GOT3 (cell line): ENCODE measurements around the gene ZBTB47.

Experiments
- DNase-seq: peaks from one replicate; lab custom pipeline; 2025; ENCODE audit warnings: mixed read lengths; lab: John Stamatoyannopoulos, UW

ZBTB47 gene

DNA sequence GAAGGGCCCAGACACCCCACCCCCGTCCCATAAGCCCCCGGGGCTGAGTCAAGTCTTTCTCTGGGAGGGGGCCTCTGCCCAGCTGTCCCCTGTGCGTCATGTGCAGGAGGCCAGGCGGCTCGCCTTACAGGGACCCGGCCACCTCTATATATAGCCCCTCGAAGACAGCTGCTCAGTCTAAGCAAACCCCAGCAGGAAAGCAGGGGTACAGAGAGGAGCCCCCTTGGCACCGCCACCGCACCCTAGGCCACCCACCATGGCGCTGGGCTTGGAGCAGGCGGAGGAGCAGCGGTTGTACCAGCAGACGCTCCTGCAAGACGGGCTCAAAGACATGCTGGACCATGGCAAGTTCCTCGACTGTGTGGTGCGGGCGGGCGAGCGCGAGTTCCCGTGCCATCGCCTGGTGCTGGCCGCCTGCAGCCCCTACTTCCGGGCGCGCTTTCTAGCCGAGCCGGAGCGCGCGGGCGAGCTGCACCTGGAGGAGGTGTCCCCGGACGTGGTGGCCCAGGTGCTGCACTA, 31.9 kb downstream of the ZBTB47 start, which contains the start of gene KLHL40:
Gene KLHL40, plus strand, starts transcription at position 175 of the 519 bp plus-strand sequence. Its CDS starts 82 bp downstream, at position 257.
- DNase-seq, result no peak

- no peak for DNase-seq
Measured at GRCh38 chr3:42685891-42686820, 32.7 kb downstream of the ZBTB47 start.

GRCh38 chr3:42686832-42687650, 33.5 kb downstream of the ZBTB47 start:
- DNase-seq, result no peak

- no peak for DNase-seq
Measured at GRCh38 chr3:42688016-42688415, 34.5 kb downstream of the ZBTB47 start.

DNA sequence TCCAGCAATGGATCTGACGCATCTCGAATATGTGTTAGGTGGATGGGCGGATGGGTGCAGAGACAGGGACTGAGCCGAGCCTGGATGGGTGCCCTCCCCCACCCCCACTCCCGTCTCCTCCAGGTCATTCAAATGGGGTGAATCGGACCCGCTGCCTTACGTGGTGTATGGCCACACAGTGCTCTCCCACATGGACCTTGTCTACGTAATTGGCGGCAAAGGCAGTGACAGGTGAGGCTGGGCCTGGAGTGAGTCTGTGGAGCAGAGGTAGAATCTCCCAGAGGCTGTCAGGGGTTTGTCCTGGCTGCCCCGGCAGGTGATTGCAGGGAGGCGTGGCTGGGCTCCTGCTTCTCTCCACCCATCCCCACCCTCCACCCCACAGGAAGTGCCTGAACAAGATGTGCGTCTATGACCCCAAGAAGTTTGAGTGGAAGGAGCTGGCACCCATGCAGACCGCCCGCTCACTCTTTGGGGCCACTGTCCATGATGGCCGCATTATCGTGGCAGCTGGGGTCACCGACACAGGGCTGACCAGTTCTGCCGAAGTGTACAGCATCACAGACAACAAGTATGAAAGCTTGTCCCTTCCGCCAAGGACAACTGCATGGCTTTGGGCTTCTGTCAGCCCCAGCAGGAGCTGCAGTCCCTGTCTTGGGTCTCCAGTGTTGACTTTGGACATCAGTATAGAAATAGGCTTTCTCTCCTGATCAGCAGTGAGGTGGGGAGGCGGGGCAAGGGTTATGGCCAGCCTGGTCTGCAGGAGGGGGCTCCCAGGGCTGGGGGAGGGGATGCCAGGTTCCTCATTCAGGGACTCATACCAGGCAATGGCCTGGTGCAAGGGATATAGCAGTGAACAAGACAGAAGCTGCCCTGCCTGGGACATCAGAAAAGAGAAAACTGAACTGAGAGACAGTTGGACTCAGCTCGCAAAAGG, 35.3 kb downstream of the ZBTB47 start:
- DNase-seq, result no peak

- DNase-seq, result no peak
Measured at GRCh38 chr3:42689421-42690014, 36.0 kb downstream of the ZBTB47 start.

DNA sequence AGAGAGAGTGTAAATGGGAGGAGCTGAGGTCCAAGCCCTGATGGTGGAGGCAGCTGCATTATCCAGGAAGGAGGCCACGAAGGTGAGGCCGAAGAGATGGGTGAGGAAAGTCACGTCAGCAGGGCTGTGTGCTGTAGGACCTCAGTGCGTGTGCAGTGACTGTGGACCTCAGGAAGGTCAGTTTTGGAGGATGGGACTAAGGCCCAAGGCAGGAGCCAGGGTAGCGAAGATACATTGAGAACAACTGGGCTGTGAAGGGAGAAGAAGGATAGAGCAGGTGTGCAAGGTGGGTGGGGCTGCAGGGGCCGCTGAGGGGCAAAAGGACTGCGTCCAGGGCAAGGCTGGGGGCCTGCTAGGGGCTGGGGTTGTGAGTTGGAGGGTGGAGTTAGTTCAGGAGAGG, 36.7 kb downstream of the ZBTB47 start:
- no peak for DNase-seq

DNA sequence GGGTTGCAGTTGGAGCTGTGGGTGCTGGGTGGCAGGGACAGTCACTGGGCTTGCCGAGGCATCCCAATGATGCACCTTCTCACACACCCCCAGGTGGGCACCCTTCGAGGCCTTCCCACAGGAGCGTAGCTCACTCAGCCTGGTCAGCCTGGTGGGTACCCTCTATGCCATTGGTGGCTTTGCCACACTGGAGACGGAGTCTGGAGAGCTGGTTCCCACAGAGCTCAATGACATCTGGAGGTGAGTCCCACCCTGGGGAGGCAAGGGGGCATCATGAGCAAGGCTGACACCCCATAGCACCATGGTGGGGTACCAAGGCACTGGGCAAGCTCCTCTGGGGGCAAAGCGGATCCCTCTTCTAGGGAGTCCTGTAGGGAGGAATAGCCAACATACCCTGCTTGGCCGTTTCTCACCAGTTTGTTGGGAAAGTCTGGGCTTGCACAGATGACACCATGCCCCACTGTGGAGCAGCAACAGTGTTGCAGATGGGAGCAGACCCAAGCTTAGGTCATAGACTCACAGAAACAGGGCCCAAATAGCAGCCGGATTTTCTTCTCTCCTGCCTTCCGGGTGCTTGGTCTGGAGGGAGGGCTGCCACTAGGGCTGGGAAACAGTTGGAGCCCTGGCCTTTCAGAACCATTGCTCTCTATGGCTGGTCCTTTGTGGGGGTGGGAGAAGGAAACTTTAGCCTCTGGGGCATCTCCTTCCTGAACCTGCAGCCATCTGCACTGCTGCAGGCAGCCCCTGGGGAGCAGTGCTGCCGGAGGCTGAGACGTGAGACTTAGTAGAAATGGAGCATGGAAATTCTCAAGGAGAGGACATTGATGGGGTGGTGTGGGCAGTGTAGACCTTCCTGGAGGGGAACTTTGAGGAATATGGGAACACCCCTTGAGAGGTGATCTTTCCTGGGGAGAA, 37.5 kb downstream of the ZBTB47 start:
- DNase-seq, result no peak

DNA sequence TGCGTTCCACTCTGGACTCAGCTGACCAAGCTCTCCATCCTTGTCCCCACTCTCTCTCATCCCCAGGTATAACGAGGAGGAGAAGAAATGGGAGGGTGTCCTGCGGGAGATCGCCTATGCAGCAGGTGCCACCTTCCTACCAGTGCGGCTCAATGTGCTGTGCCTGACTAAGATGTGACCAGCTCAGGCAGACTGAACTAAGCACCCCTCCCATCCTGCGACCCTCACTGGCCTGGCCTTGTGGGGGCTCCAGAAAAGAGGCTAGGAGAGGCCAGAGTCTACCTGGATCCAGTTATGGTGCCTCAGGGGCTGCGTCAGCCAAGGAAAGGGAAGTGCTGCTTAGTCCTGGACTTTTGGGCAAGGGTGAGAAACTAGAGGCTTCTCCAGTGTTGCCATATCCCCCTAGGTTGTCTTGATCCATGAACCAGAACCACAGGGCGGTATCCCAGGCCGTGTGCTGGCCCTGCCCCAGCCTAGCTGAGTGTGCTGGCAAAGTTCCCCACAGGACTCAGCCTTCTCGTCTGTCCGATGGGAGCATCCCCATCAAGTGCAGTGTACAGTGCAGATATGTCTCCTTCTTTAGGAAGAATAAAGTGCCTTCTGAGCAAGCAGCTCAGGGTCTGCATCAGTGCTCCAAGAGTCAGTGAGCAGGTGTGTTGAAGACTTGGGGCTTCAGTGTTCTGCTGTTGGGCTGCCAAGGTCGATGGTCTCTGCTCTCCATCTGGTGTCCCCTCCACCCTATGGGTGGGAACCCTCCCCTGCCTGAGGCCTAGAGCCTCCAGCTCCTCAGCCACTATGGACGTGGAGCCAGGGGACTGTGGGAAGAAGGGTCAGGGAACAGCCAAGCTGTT, 38.5 kb downstream of the ZBTB47 start:
- DNase-seq, result no peak

DNA sequence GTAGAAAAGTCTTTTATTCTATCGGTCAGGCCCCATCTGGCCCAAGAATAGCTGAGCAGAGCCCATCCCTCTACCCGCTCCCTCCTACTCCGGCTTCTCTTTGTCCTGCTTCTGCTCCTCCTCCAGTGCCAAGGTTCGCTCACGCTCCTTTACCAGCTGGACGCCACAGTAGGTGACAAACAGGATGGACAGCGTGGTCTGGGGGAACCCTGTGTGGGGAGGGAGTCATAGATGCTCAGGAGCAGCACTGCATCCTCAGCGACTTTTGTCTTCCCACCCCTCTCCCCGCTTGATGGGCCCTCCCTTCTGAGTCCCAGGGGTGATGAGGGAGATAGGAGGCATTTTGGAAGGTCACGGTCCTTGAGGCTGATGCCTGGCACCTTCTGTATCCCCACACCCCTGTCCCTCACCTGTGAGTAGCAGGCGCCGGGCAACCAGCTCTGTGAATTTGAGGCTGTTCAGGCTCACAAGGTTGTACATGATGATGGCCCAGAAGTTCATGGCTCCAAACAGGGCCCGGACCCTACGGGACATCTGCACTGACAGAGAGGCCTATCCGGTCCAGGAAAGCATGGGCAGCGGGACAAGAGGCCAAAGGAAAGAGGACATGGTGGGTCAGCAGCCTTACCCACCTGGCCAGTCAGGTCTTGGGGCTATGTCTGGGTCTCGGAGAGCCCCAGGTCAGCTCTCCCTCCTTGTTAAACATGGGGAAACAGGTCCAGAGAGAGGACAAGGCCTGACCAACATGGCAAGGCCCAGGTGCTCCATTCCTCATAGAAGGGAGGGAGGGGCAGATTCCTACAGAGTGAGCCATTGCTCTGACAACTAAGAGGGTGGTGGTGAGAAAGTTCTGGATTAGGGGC, 39.4 kb downstream of the ZBTB47 start:
- no peak for DNase-seq

- DNase-seq, result no peak
Measured at GRCh38 chr3:42693530-42693930, 40.0 kb downstream of the ZBTB47 start.

DNA sequence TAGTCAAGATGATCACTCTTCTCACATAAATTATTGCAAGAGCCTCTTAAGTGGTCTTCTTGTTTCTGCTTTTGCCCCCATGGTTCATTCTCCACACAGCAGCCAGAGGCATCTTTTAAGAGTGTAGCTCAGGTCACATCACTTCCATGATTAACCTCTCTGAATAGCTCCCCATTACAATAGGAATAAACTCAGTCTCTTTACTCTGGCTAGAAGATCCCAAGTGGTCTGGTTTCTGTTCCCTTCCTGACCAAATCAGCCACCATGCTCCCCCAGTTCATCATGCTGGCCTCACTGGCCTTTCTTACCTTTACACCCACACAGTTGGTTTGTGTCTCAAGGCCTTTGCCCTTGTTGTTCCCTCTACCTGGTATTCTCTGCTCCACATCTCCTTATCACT, 40.9 kb downstream of the ZBTB47 start:
- no peak for DNase-seq

DNA sequence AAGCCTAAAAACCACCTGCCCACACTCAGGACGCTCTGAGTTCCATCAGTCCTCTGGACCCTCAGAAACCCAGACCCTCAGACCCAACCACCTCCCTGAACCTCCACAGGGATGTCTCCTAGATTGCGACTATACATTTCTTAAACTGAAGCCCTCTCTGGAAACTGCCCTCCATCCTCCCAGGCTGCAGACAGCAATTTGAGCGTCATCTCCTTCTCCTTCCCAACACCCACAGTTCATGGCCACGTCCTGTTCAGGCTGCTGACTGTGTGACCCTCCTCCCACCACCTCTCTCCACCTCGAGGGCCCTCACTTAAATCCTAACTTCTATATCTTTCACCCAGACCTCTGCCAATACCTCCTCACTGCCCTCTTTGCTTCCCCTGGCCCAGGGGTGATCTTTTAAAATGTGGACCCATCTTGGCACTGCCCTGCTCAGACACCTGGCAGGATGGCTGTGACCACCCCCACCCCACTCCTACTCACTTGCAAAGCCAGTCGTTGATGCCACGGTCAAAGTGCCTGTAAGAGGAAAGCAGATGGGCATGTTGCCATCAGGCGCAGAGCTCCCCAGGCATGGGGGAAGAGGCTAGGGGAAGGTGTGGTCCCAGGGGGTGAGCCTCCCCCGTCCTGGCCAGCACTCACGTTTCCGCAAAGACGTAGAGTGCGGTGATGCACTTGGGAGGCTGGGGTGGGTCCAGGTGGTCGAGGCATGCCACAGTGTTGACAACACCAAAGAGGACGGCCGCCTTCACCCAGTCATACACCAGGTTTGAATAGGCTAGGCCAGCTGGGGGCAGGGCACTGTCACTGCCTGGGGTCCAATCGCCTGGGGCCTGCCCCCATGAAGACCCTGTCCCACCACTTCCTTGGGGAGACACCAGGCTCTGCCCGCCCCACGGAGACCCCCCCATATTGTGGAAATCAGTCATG, 43.1 kb downstream of the ZBTB47 start:
- no peak for DNase-seq

DNA sequence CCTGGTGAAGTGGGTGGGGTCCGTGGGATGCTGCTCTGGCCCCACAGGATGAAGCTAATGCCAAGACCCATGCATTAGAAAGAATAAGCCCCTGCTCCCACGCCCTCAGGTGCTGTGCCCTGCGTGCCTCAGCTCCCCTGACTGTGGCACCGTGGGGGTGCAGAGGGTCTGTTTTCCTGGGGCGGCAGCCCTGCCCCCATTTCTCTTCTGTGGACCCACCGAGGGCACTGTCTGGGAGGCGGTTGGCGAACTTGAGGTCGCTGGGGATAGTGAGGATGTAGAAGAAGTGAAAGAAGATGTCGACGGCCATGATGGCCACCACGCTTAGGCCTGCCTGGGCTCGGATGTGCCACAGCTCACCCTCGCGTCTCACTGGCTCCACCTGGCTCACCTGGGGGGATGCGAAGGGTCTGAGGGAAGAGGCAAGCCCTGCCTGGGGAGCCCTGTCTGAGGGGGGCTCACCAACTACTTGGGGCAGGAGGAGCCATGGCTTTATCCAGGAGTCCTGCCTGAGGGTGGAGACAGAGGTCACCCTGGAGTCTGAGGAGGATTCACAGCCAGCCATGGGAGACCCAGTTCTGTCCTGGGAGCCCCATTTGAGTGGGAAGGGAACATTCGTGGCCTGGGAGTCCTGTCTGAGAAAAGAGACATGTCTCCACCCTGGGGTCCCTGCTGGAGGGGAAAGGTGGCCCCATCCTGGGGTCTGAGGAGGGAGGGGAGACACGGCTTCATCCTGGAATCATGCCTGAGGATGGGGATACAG, 44.0 kb downstream of the ZBTB47 start:
- DNase-seq, result no peak

GRCh38 chr3:42698216-42698910, 44.9 kb downstream of the ZBTB47 start:
- no peak for DNase-seq

GRCh38 chr3:42698911-42699230, 45.4 kb downstream of the ZBTB47 start:
- DNase-seq, result no peak
